WTC11 (cell line): ENCODE results near the gene PMS1. TPM values are rescaled to one million over a fixed set of nuclear protein-coding genes. Genes with fewer than 3 reads are reported as not detected.

Experiments used
- ATAC-seq: fragments of 200-7000 bp; cut with Tn5 transposase; 2 replicates; pipeline ENCODE4 v1.10.0; 2021; ENCODE audit warnings: mild to moderate bottlenecking, moderate library complexity
- CTCF ChIA-PET: fragments of 300-600 bp; sonication (Branson Sonifier 250); formaldehyde crosslinking; loops from one replicate; lab custom pipeline; 2021; ENCODE audit warnings: antibody characterized with exemption; lab: Charles Lee
- POLR2A ChIA-PET: fragments of 350-600 bp; sonication (Branson Sonifier 250); formaldehyde crosslinking; loops from one replicate; lab custom pipeline; 2021; ENCODE audit warnings: antibody characterized with exemption; lab: Charles Lee
- DNase-seq: peaks from one replicate; pipeline ENCODE4 v3.0.0; 2021; ENCODE audit warnings: low spot score
- H3K27ac Mint-ChIP-seq: 2 replicates; pipeline ENCODE4 v1.8.0; 2021; ENCODE audit warnings: mixed read lengths
- H3K27me3 Mint-ChIP-seq: 2 replicates; pipeline ENCODE4 v1.8.0; 2021; ENCODE audit warnings: low read depth, mild to moderate bottlenecking, moderate library complexity, mixed read lengths
- H3K36me3 Mint-ChIP-seq: 2 replicates; pipeline ENCODE4 v1.8.0; 2021; ENCODE audit warnings: mixed read lengths
- H3K4me1 Mint-ChIP-seq: 2 replicates; pipeline ENCODE4 v1.8.0; 2022; ENCODE audit warnings: mixed read lengths
- H3K4me3 Mint-ChIP-seq: 2 replicates; pipeline ENCODE4 v1.8.0; 2021; ENCODE audit warnings: mild to moderate bottlenecking, moderate library complexity, mixed read lengths
- H3K9me3 Mint-ChIP-seq: 2 replicates; pipeline ENCODE4 v1.8.0; 2021; ENCODE audit warnings: mixed read lengths
- ATF1 ChIP-seq: sonication (generic); formaldehyde crosslinking; IDR thresholded peaks from 2 replicates; pipeline ENCODE4 v1.8.1; 2023; ENCODE audit warnings: mild to moderate bottlenecking, moderate library complexity, missing genetic modification reagents
- ATF6 ChIP-seq: sonication (generic); formaldehyde crosslinking; IDR thresholded peaks from 2 replicates; pipeline ENCODE4 v1.8.1; 2023; ENCODE audit warnings: mild to moderate bottlenecking, missing genetic modification reagents
- CBFB ChIP-seq: sonication (generic); formaldehyde crosslinking; IDR thresholded peaks from 2 replicates; pipeline ENCODE4 v1.8.1; 2022; ENCODE audit warnings: mild to moderate bottlenecking, low read depth, missing genetic modification reagents
- EMX1 ChIP-seq: fragments of 250-450 bp; sonication (Bioruptor Pico); IDR thresholded peaks from 2 replicates; pipeline ENCODE4 v1.8.0; 2021; ENCODE audit warnings: mild to moderate bottlenecking
- FOXK1 ChIP-seq: sonication (generic); formaldehyde crosslinking; IDR thresholded peaks from 2 replicates; pipeline ENCODE4 v1.8.0; 2022; ENCODE audit warnings: mild to moderate bottlenecking, moderate library complexity, missing genetic modification reagents
- GABPB1 ChIP-seq: sonication (generic); formaldehyde crosslinking; IDR thresholded peaks from 2 replicates; pipeline ENCODE4 v1.8.1; 2023; ENCODE audit warnings: mild to moderate bottlenecking, missing genetic modification reagents
- IRF2 ChIP-seq: sonication (generic); formaldehyde crosslinking; IDR thresholded peaks from 2 replicates; pipeline ENCODE4 v1.8.0; 2022; ENCODE audit warnings: low read depth, missing genetic modification reagents, borderline replicate concordance
- KAT7 ChIP-seq: sonication (generic); formaldehyde crosslinking; IDR thresholded peaks from 2 replicates; pipeline ENCODE4 v1.8.1; 2023; ENCODE audit warnings: missing genetic modification reagents, mild to moderate bottlenecking, borderline replicate concordance
- MAX ChIP-seq: sonication (generic); formaldehyde crosslinking; IDR thresholded peaks from 2 replicates; pipeline ENCODE4 v1.8.0; 2022; ENCODE audit warnings: mild to moderate bottlenecking, missing genetic modification reagents
- MXD4 ChIP-seq: fragments of 250-450 bp; sonication (Bioruptor Pico); IDR thresholded peaks from 2 replicates; pipeline ENCODE4 v1.8.0; 2021; ENCODE audit warnings: mild to moderate bottlenecking, moderate library complexity, borderline replicate concordance
- RORB ChIP-seq: fragments of 250-450 bp; sonication (Bioruptor Pico); IDR thresholded peaks from 2 replicates; pipeline ENCODE4 v1.9.0; 2021; ENCODE audit warnings: mild to moderate bottlenecking
- SP1 ChIP-seq: sonication (generic); formaldehyde crosslinking; conservative IDR thresholded peaks from 2 replicates; pipeline ENCODE4 v1.8.1; 2022; ENCODE audit warnings: missing genetic modification reagents
- TEAD1 ChIP-seq: sonication (generic); formaldehyde crosslinking; IDR thresholded peaks from 2 replicates; pipeline ENCODE4 v1.8.0; 2022; ENCODE audit warnings: mild to moderate bottlenecking, missing genetic modification reagents
- TP53 ChIP-seq: sonication (generic); formaldehyde crosslinking; IDR thresholded peaks from 2 replicates; pipeline ENCODE4 v1.8.1; 2023; ENCODE audit warnings: mild to moderate bottlenecking, missing genetic modification reagents
- ZBTB43 ChIP-seq: sonication (generic); formaldehyde crosslinking; IDR thresholded peaks from 2 replicates; pipeline ENCODE4 v1.8.1; 2023; ENCODE audit warnings: mild to moderate bottlenecking, missing genetic modification reagents
- ZMAT4 ChIP-seq: fragments of 250-450 bp; sonication (Bioruptor Pico); IDR thresholded peaks from 2 replicates; pipeline ENCODE4 v1.9.0; 2021; ENCODE audit warnings: mild to moderate bottlenecking
- ZNF121 ChIP-seq: sonication (generic); formaldehyde crosslinking; IDR thresholded peaks from 2 replicates; pipeline ENCODE4 v1.8.0; 2023; ENCODE audit warnings: missing genetic modification reagents
- ZNF138 ChIP-seq: sonication (generic); formaldehyde crosslinking; conservative IDR thresholded peaks from 2 replicates; pipeline ENCODE4 v1.8.1; 2022; ENCODE audit warnings: mild to moderate bottlenecking, moderate library complexity, missing genetic modification reagents
- ZNF219 ChIP-seq: sonication (generic); formaldehyde crosslinking; IDR thresholded peaks from 2 replicates; pipeline ENCODE4 v1.8.0; 2023; ENCODE audit warnings: missing genetic modification reagents, mild to moderate bottlenecking, borderline replicate concordance
- ZNF232 ChIP-seq: sonication (generic); formaldehyde crosslinking; IDR thresholded peaks from 2 replicates; pipeline ENCODE4 v1.8.0; 2022; ENCODE audit warnings: mild to moderate bottlenecking, missing genetic modification reagents
- ZNF425 ChIP-seq: fragments of 250-450 bp; sonication (Bioruptor Pico); conservative IDR thresholded peaks from 2 replicates; pipeline ENCODE4 v1.9.0; 2021; ENCODE audit warnings: mild to moderate bottlenecking
- ZNF671 ChIP-seq: fragments of 250-450 bp; sonication (Bioruptor Pico); IDR thresholded peaks from 2 replicates; pipeline ENCODE4 v1.8.0; 2021; ENCODE audit warnings: mild to moderate bottlenecking
- total RNA-seq: library from RNA; stranded (reverse); gene quantifications from 3 replicates; pipeline ENCODE4 v1.2.3, GENCODE V29; 2021
- TF ChIP-seq, protein P1 (sequence below): sonication (generic); formaldehyde crosslinking; IDR thresholded peaks from 2 replicates; pipeline ENCODE4 v1.8.0; 2023; ENCODE audit warnings: missing genetic modification reagents, mild to moderate bottlenecking, borderline replicate concordance
- TF ChIP-seq, protein P2 (sequence below): sonication (generic); formaldehyde crosslinking; IDR thresholded peaks from 2 replicates; pipeline ENCODE4 v1.8.1; 2022; ENCODE audit warnings: mild to moderate bottlenecking, missing genetic modification reagents, moderate library complexity, borderline replicate concordance

The PMS1 gene
- total RNA-seq, 1 experiment from 2014 or later, result 49.8 TPM

DNA sequence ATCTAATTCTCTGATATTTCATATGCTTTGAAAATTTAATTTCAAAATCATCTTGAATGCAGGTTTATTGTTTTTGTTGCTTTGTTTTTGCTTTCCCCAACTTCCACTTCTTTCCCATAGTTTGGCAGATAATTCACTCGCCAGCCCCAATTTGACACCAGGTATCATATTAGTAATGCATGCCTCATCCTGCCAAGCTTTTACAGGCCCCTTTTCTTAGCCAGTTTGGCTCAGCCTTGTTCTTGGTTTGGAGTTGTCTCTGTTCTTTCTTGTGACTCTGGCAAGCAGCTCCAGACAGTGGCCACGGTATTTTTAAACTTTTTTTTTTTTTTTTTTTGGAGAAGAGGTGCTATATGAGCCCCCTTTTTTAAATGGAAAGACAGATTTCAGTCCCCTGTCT lies 65.3 kb downstream of the PMS1 start:
- DNase-seq (no peak), ATAC-seq (no peak)
- peaks cover 34% of the 10 kb centered on the region for H3K4me1 Mint-ChIP-seq
- ChIA-PET POLR2A (no interaction called here), CTCF (interaction anchor here (1.1 kb wide), 1 partner anchor 87 kb away, joined by 4 read pairs; the partner anchor contains the start of gene OSGEPL1)
- no peak overlapping the region; the same call in 1 of the 2 replicates for H3K27ac Mint-ChIP-seq
- H3K36me3 Mint-ChIP-seq, result peaks cover 25% of the 10 kb centered on the region
- no peak overlapping the region for H3K4me3 Mint-ChIP-seq
- TF ChIP-seq ZNF671 (CRISPR knock-in tag), result no peak
- no peak for TF ChIP-seq IRF2 (CRISPR knock-in tag)
- no peak for TF ChIP-seq CBFB (CRISPR knock-in tag)
- no peak for TF ChIP-seq MAX (CRISPR knock-in tag)
- TF ChIP-seq RORB (CRISPR knock-in tag), result no peak
- TF ChIP-seq ATF6 (CRISPR knock-in tag), result no peak
- no peak for TF ChIP-seq FOXK1 (CRISPR knock-in tag)
- TF ChIP-seq, protein P1, sequence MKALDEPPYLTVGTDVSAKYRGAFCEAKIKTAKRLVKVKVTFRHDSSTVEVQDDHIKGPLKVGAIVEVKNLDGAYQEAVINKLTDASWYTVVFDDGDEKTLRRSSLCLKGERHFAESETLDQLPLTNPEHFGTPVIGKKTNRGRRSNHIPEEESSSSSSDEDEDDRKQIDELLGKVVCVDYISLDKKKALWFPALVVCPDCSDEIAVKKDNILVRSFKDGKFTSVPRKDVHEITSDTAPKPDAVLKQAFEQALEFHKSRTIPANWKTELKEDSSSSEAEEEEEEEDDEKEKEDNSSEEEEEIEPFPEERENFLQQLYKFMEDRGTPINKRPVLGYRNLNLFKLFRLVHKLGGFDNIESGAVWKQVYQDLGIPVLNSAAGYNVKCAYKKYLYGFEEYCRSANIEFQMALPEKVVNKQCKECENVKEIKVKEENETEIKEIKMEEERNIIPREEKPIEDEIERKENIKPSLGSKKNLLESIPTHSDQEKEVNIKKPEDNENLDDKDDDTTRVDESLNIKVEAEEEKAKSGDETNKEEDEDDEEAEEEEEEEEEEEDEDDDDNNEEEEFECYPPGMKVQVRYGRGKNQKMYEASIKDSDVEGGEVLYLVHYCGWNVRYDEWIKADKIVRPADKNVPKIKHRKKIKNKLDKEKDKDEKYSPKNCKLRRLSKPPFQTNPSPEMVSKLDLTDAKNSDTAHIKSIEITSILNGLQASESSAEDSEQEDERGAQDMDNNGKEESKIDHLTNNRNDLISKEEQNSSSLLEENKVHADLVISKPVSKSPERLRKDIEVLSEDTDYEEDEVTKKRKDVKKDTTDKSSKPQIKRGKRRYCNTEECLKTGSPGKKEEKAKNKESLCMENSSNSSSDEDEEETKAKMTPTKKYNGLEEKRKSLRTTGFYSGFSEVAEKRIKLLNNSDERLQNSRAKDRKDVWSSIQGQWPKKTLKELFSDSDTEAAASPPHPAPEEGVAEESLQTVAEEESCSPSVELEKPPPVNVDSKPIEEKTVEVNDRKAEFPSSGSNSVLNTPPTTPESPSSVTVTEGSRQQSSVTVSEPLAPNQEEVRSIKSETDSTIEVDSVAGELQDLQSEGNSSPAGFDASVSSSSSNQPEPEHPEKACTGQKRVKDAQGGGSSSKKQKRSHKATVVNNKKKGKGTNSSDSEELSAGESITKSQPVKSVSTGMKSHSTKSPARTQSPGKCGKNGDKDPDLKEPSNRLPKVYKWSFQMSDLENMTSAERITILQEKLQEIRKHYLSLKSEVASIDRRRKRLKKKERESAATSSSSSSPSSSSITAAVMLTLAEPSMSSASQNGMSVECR (CRISPR knock-in tag), result no peak
- TF ChIP-seq ZNF232 (CRISPR knock-in tag), result no peak
- no peak for TF ChIP-seq MXD4 (CRISPR knock-in tag)
- no peak for TF ChIP-seq ZNF219 (CRISPR knock-in tag)
- no peak for TF ChIP-seq ZMAT4 (CRISPR knock-in tag)
- no peak for TF ChIP-seq TP53
- no peak for TF ChIP-seq ZNF121
- TF ChIP-seq SP1, result no peak
- no peak for TF ChIP-seq KAT7
- no peak for TF ChIP-seq GABPB1 (CRISPR knock-in tag)
- no peak for TF ChIP-seq ATF1
- H3K27me3 Mint-ChIP-seq, result no peaks in the 10 kb centered on the region
- no peaks in the 10 kb centered on the region for H3K9me3 Mint-ChIP-seq

DNA sequence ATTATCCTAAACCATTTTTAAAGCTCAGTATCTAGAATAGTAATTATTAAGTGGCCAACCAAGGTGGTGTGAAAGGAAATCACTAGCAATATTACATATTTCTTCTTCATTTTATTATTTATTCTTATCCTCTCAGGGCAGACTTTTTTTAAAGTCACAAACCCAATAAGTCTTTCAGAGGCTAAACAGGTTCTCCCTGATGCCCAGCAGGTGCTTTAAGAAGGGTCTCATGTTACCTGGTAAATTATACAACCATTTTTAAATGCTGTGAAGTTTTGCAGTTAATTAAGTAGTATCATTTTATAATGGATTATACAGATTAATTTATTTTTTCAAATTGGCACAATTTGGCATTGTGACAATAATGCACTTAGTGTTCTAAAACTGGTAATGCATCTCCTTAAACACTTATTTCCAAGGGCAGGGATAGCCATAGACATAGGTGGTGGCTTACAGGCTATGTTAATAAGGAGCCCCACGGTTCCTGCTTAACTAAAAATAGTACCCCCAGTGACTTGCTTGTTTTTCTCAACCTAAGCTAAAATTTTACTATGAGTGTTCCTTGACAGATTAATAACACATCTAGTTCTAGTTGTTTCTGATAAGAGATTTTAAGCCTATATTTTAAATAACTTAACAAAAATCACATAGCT lies 67.0 kb downstream of the PMS1 start:
- Mint-ChIP-seq H3K9me3 (no peaks in the 10 kb centered on the region), H3K27me3 (no peaks in the 10 kb centered on the region), H3K4me3 (peak overlapping the region; percentile 41), H3K36me3 (peaks cover 26% of the 10 kb centered on the region), H3K27ac (no peak overlapping the region), H3K4me1 (peaks cover 37% of the 10 kb centered on the region)
- ATAC-seq (peak; percentile 81), DNase-seq (no peak)
- ChIA-PET POLR2A (no interaction called here), CTCF (interaction anchor here (1.0 kb wide), 1 partner anchor 191 kb away, joined by 4 read pairs; no protein-coding TSS in a partner anchor)
- TF ChIP-seq ZNF138, result no peak
- TF ChIP-seq, protein P2, sequence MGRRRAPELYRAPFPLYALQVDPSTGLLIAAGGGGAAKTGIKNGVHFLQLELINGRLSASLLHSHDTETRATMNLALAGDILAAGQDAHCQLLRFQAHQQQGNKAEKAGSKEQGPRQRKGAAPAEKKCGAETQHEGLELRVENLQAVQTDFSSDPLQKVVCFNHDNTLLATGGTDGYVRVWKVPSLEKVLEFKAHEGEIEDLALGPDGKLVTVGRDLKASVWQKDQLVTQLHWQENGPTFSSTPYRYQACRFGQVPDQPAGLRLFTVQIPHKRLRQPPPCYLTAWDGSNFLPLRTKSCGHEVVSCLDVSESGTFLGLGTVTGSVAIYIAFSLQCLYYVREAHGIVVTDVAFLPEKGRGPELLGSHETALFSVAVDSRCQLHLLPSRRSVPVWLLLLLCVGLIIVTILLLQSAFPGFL, result no peak
- no peak for TF ChIP-seq RORB (CRISPR knock-in tag)
- no peak for TF ChIP-seq ZBTB43 (CRISPR knock-in tag)
- no peak for TF ChIP-seq ZNF121
- TF ChIP-seq EMX1 (CRISPR knock-in tag), result no peak
- no peak for TF ChIP-seq TEAD1 (CRISPR knock-in tag)
- TF ChIP-seq ZNF425 (CRISPR knock-in tag), result no peak
